ENCODE measurements around the gene HOMER3. TPM values are rescaled to one million over a fixed set of nuclear protein-coding genes. Genes with fewer than 3 reads are reported as not detected.

Gene HOMER3
- total RNA-seq: 1.3 and 1.4 TPM in 2 replicates

GRCh38 chr19:18940769-18941627, at the start of gene HOMER3:
TSS of gene HOMER3 (minus strand) at chr19:18941217. CDS start at chr19:18938982, 2,235 bp downstream.
- Mint-ChIP-seq H3K9me3 (no peaks in the 10 kb centered on the region), H3K36me3 (ENCODE audit: low read depth) (no peaks in the 10 kb centered on the region), H3K4me3 (peak within 1 kb of the TSS; percentile 69), H3K27ac (no peak within 1 kb of the TSS), H3K27me3 (peaks cover 37% of the 10 kb centered on the region), H3K4me1 (peaks cover 7% of the 10 kb centered on the region)
- intact Hi-C loops (cut with micrococcal nuclease): no loop called here
- peak; percentile 93 for DNase-seq

- intact Hi-C loops (cut with micrococcal nuclease): no loop called here
- no peak for DNase-seq
- Mint-ChIP-seq H3K4me1 (no peaks in the 10 kb centered on the region), H3K36me3 (ENCODE audit: low read depth) (peaks cover 26% of the 10 kb centered on the region), H3K27me3 (peaks cover 17% of the 10 kb centered on the region), H3K4me3 (no peak overlapping the region), H3K27ac (no peak overlapping the region), H3K9me3 (no peaks in the 10 kb centered on the region)
These were observed 49.2 kb upstream of the HOMER3 start for GRCh38 chr19:18990128-18990708.

GRCh38 chr19:18989316-18989715, 48.3 kb upstream of the HOMER3 start:
- Mint-ChIP-seq H3K27ac (no peak overlapping the region), H3K4me1 (no peaks in the 10 kb centered on the region), H3K36me3 (ENCODE audit: low read depth) (peaks cover 24% of the 10 kb centered on the region), H3K27me3 (peaks cover 24% of the 10 kb centered on the region), H3K9me3 (no peaks in the 10 kb centered on the region), H3K4me3 (no peak overlapping the region)
- intact Hi-C loops (cut with micrococcal nuclease): no loop called here
- DNase-seq: no peak

GRCh38 chr19:18987456-18987855, 46.4 kb upstream of the HOMER3 start:
- peaks cover 32% of the 10 kb centered on the region for H3K27me3 Mint-ChIP-seq
- DNase-seq: no peak
- intact Hi-C loops (cut with micrococcal nuclease): no loop called here
- peaks cover 9% of the 10 kb centered on the region for H3K36me3 Mint-ChIP-seq (ENCODE audit: low read depth)
- no peak overlapping the region for H3K27ac Mint-ChIP-seq
- no peak overlapping the region for H3K4me3 Mint-ChIP-seq
- no peaks in the 10 kb centered on the region for H3K9me3 Mint-ChIP-seq
- H3K4me1 Mint-ChIP-seq: no peaks in the 10 kb centered on the region

- Mint-ChIP-seq H3K4me1 (no peaks in the 10 kb centered on the region), H3K4me3 (no peak overlapping the region), H3K9me3 (no peaks in the 10 kb centered on the region), H3K27me3 (peaks cover 35% of the 10 kb centered on the region), H3K36me3 (ENCODE audit: low read depth) (no peaks in the 10 kb centered on the region), H3K27ac (no peak overlapping the region)
- intact Hi-C loops (cut with micrococcal nuclease): no loop called here
- DNase-seq: no peak
These were observed 44.2 kb upstream of the HOMER3 start for GRCh38 chr19:18985257-18985656.

- Mint-ChIP-seq H3K27me3 (peaks cover 35% of the 10 kb centered on the region), H3K4me1 (no peaks in the 10 kb centered on the region), H3K36me3 (ENCODE audit: low read depth) (no peaks in the 10 kb centered on the region), H3K9me3 (no peaks in the 10 kb centered on the region), H3K4me3 (no peak overlapping the region), H3K27ac (no peak overlapping the region)
- DNase-seq: no peak
- intact Hi-C loops (cut with micrococcal nuclease): no loop called here
These were observed 43.2 kb upstream of the HOMER3 start for GRCh38 chr19:18984251-18984650.

- peaks cover 35% of the 10 kb centered on the region for H3K27me3 Mint-ChIP-seq
These were observed 41.7 kb upstream of the HOMER3 start for GRCh38 chr19:18982669-18983068.

GRCh38 chr19:18980432-18981020, 39.5 kb upstream of the HOMER3 start:
- Mint-ChIP-seq H3K4me1 (no peaks in the 10 kb centered on the region), H3K9me3 (no peaks in the 10 kb centered on the region), H3K4me3 (no peak overlapping the region), H3K27me3 (peaks cover 22% of the 10 kb centered on the region), H3K27ac (no peak overlapping the region), H3K36me3 (ENCODE audit: low read depth) (no peaks in the 10 kb centered on the region)
- DNase-seq: no peak
- intact Hi-C loops (cut with micrococcal nuclease): no loop called here

More at GRCh38 chr19:18982669-18983068, 41.7 kb upstream of the HOMER3 start:
- H3K4me3 Mint-ChIP-seq: no peak overlapping the region
- no peaks in the 10 kb centered on the region for H3K9me3 Mint-ChIP-seq
- no peaks in the 10 kb centered on the region for H3K36me3 Mint-ChIP-seq (ENCODE audit: low read depth)
- no peaks in the 10 kb centered on the region for H3K4me1 Mint-ChIP-seq
- no peak overlapping the region for H3K27ac Mint-ChIP-seq
- DNase-seq: no peak
- intact Hi-C loops (cut with micrococcal nuclease): no loop called here

- Mint-ChIP-seq H3K4me1 (no peaks in the 10 kb centered on the region), H3K4me3 (no peak overlapping the region), H3K27ac (no peak overlapping the region), H3K27me3 (peaks cover 8% of the 10 kb centered on the region), H3K9me3 (no peaks in the 10 kb centered on the region), H3K36me3 (ENCODE audit: low read depth) (no peaks in the 10 kb centered on the region)
- no peak for DNase-seq
- intact Hi-C loops (cut with micrococcal nuclease): no loop called here
These were observed 37.6 kb upstream of the HOMER3 start for GRCh38 chr19:18978616-18979015.

GRCh38 chr19:18975869-18976268, 34.9 kb upstream of the HOMER3 start:
- Mint-ChIP-seq H3K4me3 (no peak overlapping the region), H3K4me1 (peaks cover 2% of the 10 kb centered on the region), H3K36me3 (ENCODE audit: low read depth) (no peaks in the 10 kb centered on the region), H3K9me3 (no peaks in the 10 kb centered on the region), H3K27ac (no peak overlapping the region), H3K27me3 (peaks cover 1% of the 10 kb centered on the region)
- no peak for DNase-seq
- intact Hi-C loops (cut with micrococcal nuclease): no loop called here

GRCh38 chr19:18975011-18975410, 34.0 kb upstream of the HOMER3 start:
- Mint-ChIP-seq H3K4me3 (no peak overlapping the region), H3K4me1 (peaks cover 2% of the 10 kb centered on the region), H3K9me3 (no peaks in the 10 kb centered on the region), H3K27ac (no peak overlapping the region), H3K36me3 (ENCODE audit: low read depth) (no peaks in the 10 kb centered on the region), H3K27me3 (peaks cover 3% of the 10 kb centered on the region)
- DNase-seq: no peak
- intact Hi-C loops (cut with micrococcal nuclease): no loop called here

- Mint-ChIP-seq H3K9me3 (no peaks in the 10 kb centered on the region), H3K36me3 (ENCODE audit: low read depth) (no peaks in the 10 kb centered on the region), H3K4me3 (no peak overlapping the region), H3K27me3 (peaks cover 3% of the 10 kb centered on the region), H3K4me1 (peaks cover 2% of the 10 kb centered on the region), H3K27ac (no peak overlapping the region)
- intact Hi-C loops (cut with micrococcal nuclease): no loop called here
- no peak for DNase-seq
These were observed 31.8 kb upstream of the HOMER3 start for GRCh38 chr19:18972851-18973250.

GRCh38 chr19:18972301-18972811, 31.3 kb upstream of the HOMER3 start:
- intact Hi-C loops (cut with micrococcal nuclease): no loop called here
- Mint-ChIP-seq H3K9me3 (no peaks in the 10 kb centered on the region), H3K36me3 (ENCODE audit: low read depth) (no peaks in the 10 kb centered on the region), H3K4me3 (no peak overlapping the region), H3K27me3 (peaks cover 3% of the 10 kb centered on the region), H3K27ac (no peak overlapping the region), H3K4me1 (peaks cover 2% of the 10 kb centered on the region)
- no peak for DNase-seq
